Measurements from ENCODE around the gene NTN1. TPM values are rescaled to one million over a fixed set of nuclear protein-coding genes. Genes with fewer than 3 reads are reported as not detected.

NTN1 gene
- total and polyA plus RNA-seq, 2 experiments from 2014 or later: 0.11 to 0.21 TPM

GRCh38 chr17:9235346-9235745 is 214.0 kb downstream of the NTN1 start:
- no peaks in the 10 kb centered on the region for H4K20me1 ChIP-seq (ENCODE audit: insufficient read depth)

DNA sequence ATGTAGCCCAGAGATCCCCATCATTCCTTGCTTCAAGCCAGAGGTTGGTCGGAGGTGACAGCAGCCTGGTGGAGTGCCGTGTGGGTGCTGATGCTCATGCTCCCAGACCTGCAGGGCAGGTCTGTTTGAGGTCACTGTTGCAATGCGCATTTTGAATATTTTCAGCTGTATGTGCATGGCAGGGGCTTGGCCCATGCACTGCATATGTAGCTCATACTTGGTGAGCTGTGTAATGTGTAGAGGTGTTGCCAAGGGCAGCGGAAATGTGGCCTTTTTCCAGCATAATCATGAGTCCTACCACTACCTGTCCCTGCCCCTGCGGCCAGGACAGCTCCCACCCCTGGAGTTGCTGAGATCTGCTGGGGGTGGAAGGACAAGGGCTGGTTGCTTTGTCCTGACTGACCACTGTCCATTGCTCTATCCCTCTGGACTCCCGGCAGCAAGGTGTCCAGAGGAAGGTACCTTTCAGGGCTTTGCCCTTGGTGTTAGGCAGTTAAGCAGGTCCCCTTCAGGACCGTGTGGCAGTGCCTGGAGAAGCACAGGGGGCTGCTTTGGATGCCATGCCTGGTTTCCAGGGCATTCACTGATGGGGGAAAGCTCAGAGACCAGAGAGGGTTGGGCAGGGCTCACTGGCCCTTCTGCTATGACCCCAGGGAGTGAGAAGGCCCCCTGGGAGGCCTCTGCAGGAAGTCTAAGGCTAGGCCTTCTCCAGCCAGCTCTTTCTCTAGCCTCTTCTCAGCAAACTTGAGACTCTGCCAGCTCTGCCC is 215.2 kb downstream of the NTN1 start:
- Histone ChIP-seq H3K9me2 (ENCODE audit: insufficient read depth) (no peaks in the 10 kb centered on the region), H3K4me1 (ENCODE audit: insufficient read depth) (peaks cover 10% of the 10 kb centered on the region; the same call in 1 of the 2 replicates), H3K36me3 (ENCODE audit: low read depth) (no peaks in the 10 kb centered on the region), H3K9me3 (ENCODE audit: low read depth) (no peaks in the 10 kb centered on the region), H3K9ac (no peak overlapping the region), H3K79me2 (ENCODE audit: insufficient read depth) (no peaks in the 10 kb centered on the region), H2AFZ (no peak overlapping the region), H3F3A (ENCODE audit: insufficient read depth) (no peaks in the 10 kb centered on the region), H3K27ac (no peak overlapping the region), H3K4me3 (no peak overlapping the region), H3K27me3 (replicated peaks; ENCODE audit: insufficient read depth) (no peaks in the 10 kb centered on the region), H4K20me1 (ENCODE audit: insufficient read depth) (no peaks in the 10 kb centered on the region), H3K4me2 (ENCODE audit: unreplicated experiment) (no peak overlapping the region)
- in situ Hi-C loops (cut with MboI): no loop called here
- WGBS, 2 experiments (ENCODE audit: low coverage in 1 of 2, low lambda C conversion rate in 2 of 2, missing lambda C conversion rate in 2 of 2): 73 to 79% methylated on average over 7 of the region's 7 CpGs
- DNase-seq: no peak
- TF ChIP-seq EZH2phosphoT487 (IDR thresholded peaks at IDR 0.05; ENCODE audit: insufficient read depth, low read depth) (no peak), EZH2 (IDR thresholded peaks at IDR 0.05; ENCODE audit: insufficient read depth, poor library complexity, severe bottlenecking) (no peak)

More at GRCh38 chr17:9235346-9235745, 214.0 kb downstream of the NTN1 start:
- TF ChIP-seq EZH2phosphoT487 (IDR thresholded peaks at IDR 0.05; ENCODE audit: insufficient read depth, low read depth): no peak
- no peak for TF ChIP-seq EZH2 (IDR thresholded peaks at IDR 0.05; ENCODE audit: insufficient read depth, poor library complexity, severe bottlenecking)
- Histone ChIP-seq H3K79me2 (ENCODE audit: insufficient read depth) (no peaks in the 10 kb centered on the region), H3K27ac (no peak overlapping the region), H3K4me1 (ENCODE audit: insufficient read depth) (peaks cover 7% of the 10 kb centered on the region; the same call in 1 of the 2 replicates), H3K27me3 (replicated peaks; ENCODE audit: insufficient read depth) (no peaks in the 10 kb centered on the region), H3K9me3 (ENCODE audit: low read depth) (no peaks in the 10 kb centered on the region), H3K9ac (no peak overlapping the region), H2AFZ (no peak overlapping the region), H3F3A (ENCODE audit: insufficient read depth) (no peaks in the 10 kb centered on the region), H3K4me3 (no peak overlapping the region), H3K9me2 (ENCODE audit: insufficient read depth) (no peaks in the 10 kb centered on the region), H3K36me3 (ENCODE audit: low read depth) (no peaks in the 10 kb centered on the region), H3K4me2 (ENCODE audit: unreplicated experiment) (no peak overlapping the region)
- peak; percentile 23 for DNase-seq
- in situ Hi-C loops (cut with MboI): no loop called here
- WGBS, 2 experiments (ENCODE audit: low coverage in 1 of 2, low lambda C conversion rate in 2 of 2, missing lambda C conversion rate in 2 of 2): 56 to 70% methylated on average over 4 of the region's 4 CpGs

DNA sequence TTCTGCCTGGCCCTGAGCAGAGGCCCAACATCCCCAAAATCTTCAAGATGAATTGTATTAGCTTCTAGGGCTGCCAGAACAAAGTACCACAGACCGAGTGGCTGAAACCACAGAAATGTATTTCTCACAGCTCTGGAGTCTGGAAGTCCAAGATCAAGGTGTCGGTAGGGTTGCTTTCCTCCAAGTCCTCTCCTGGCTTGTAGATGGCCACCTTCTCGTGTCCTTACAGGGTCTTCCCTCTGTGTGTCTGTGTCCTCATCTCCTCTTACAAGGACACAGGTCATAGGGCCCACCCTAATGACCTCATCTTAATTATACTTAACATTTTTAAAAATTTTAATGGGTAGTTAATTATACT is 215.7 kb downstream of the NTN1 start:
- Histone ChIP-seq H3K4me1 (ENCODE audit: insufficient read depth) (peaks cover 10% of the 10 kb centered on the region; the same call in 1 of the 2 replicates), H3K27me3 (replicated peaks; ENCODE audit: insufficient read depth) (no peaks in the 10 kb centered on the region), H3K36me3 (ENCODE audit: low read depth) (no peaks in the 10 kb centered on the region), H2AFZ (no peak overlapping the region), H3K9me3 (ENCODE audit: low read depth) (no peaks in the 10 kb centered on the region), H3K27ac (no peak overlapping the region), H3F3A (ENCODE audit: insufficient read depth) (no peaks in the 10 kb centered on the region), H3K79me2 (ENCODE audit: insufficient read depth) (no peaks in the 10 kb centered on the region), H3K9ac (no peak overlapping the region), H3K4me2 (ENCODE audit: unreplicated experiment) (no peak overlapping the region), H3K9me2 (ENCODE audit: insufficient read depth) (no peaks in the 10 kb centered on the region), H3K4me3 (no peak overlapping the region), H4K20me1 (ENCODE audit: insufficient read depth) (no peaks in the 10 kb centered on the region)
- in situ Hi-C loops (cut with MboI): no loop called here
- TF ChIP-seq EZH2 (IDR thresholded peaks at IDR 0.05; ENCODE audit: insufficient read depth, poor library complexity, severe bottlenecking) (no peak), EZH2phosphoT487 (IDR thresholded peaks at IDR 0.05; ENCODE audit: insufficient read depth, low read depth) (no peak)
- 75 to 78% methylated on average over 3 of the region's 3 CpGs for WGBS, 2 experiments (ENCODE audit: low coverage in 1 of 2, low lambda C conversion rate in 2 of 2, missing lambda C conversion rate in 2 of 2)
- no peak for DNase-seq

GRCh38 chr17:9237661-9238301 is 216.5 kb downstream of the NTN1 start:
- no peaks in the 10 kb centered on the region for H3K9me3 ChIP-seq (ENCODE audit: low read depth)
- H4K20me1 ChIP-seq (ENCODE audit: insufficient read depth): no peaks in the 10 kb centered on the region
- no peak overlapping the region for H3K4me2 ChIP-seq (ENCODE audit: unreplicated experiment)
- H3K36me3 ChIP-seq (ENCODE audit: low read depth): no peaks in the 10 kb centered on the region
- no peaks in the 10 kb centered on the region for H3K9me2 ChIP-seq (ENCODE audit: insufficient read depth)
- H3K79me2 ChIP-seq (ENCODE audit: insufficient read depth): no peaks in the 10 kb centered on the region
- in situ Hi-C loops (cut with MboI): no loop called here
- peaks cover 10% of the 10 kb centered on the region; the same call in 1 of the 2 replicates for H3K4me1 ChIP-seq (ENCODE audit: insufficient read depth)
- no peak overlapping the region for H2AFZ ChIP-seq
- H3K4me3 ChIP-seq: no peak overlapping the region
- no peak overlapping the region for H3K9ac ChIP-seq
- no peak for DNase-seq
- no peaks in the 10 kb centered on the region for H3K27me3 ChIP-seq (replicated peaks; ENCODE audit: insufficient read depth)
- H3F3A ChIP-seq (ENCODE audit: insufficient read depth): no peaks in the 10 kb centered on the region
- no peak overlapping the region for H3K27ac ChIP-seq
- no peak for TF ChIP-seq EZH2 (IDR thresholded peaks at IDR 0.05; ENCODE audit: insufficient read depth, poor library complexity, severe bottlenecking)
- TF ChIP-seq EZH2phosphoT487 (IDR thresholded peaks at IDR 0.05; ENCODE audit: insufficient read depth, low read depth): no peak
- 71 to 72% methylated on average over 13 of the region's 13 CpGs for whole genome bisulfite sequencing, 2 experiments (ENCODE audit: low coverage in 1 of 2, low lambda C conversion rate in 2 of 2, missing lambda C conversion rate in 2 of 2)
